NCI-H1417 treated with DMSO at 0.1 percent for 48 hours (cell line): ENCODE measurements around the gene SRGN.

Experiments
- DNase-seq: peaks from one replicate; lab custom pipeline; 2025; lab: John Stamatoyannopoulos, UW

SRGN gene

DNA sequence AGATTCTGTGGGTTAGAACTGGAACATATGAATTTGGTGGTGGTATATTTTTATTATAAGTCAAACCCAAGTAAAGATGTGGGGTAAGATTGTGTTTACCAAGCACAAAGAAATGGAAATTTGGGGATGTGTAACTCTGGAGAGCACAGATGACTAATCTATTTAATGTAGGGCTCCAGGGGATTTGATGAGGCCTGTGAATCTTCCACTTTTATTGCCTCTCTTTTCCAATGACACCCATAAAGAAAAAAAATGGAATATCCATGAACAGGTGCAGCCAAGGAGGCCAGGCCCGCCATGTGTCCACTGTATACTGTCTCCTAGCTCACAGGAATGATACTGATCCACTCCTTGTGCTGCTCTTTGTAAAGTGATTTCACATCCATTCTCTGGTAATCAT is 2.8 kb downstream of the SRGN start:
- DNase-seq = no peak

DNA sequence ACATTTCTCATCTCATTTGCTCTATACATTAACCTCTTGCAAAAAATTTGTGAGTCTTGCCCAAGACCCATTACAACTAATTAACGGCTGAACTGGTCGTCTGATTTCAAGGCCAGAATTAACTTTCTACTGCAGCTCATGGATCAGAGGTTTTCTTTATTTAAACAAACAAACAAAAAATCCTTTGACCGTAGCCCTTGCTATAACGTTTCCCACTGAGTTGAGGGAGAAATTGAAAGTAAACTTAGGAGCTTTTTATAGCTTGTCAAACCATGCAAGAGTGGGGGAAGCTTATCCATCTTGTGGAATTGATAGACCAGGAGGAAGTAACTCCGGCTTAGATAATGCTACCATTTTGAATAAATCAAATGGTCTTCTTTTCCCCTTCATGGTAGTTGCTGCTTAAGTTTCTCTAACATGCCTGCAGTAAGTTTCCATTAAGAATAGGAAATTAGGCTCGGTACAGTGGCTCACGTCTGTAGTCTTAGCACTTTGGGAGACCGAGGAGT is 3.3 kb downstream of the SRGN start:
- no peak for DNase-seq

DNA sequence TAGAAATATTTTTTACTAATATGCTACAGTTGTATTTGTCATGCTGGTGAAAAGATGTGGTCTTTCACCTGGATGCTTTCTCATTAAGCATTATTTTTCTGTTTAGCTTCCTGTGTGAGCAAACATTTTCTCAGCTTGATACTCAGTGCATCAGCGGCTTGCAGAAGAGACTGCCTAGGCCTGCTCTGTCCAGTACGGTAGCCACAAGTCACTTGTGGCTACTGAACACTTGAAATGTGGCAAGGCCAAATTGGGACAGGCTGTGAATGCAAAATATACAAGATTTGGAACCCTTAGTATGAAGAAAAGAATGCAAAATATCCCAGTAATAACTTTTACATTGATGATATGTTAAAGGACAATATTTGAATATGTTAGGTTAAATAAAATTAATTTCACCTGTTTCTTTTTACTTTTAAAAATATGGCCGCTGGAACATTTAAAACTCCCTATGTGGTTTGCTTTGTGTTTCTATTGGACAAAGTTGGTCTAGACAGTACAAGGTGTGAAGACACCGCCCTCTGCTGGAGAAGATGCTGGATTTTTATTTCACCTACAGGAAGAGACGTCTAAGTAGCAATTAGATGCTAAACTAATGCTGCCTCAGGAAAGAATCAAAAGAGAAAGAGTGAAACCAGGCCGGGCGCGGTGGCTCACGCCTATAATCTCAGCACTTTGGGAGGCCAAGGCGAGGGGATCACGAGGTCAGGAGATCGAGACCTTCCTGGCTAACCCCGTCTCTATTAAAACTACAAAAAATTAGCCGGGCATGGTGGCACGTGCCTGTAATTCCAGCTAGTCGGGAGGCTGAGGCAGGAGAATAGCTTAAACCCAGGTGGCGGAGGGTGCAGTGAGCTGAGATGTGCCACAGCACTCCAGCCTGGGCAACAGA is 5.3 kb downstream of the SRGN start:
- peak; percentile 19 for DNase-seq

GRCh38 chr10:69093933-69094332 is 6.0 kb downstream of the SRGN start:
- no peak for DNase-seq

DNA sequence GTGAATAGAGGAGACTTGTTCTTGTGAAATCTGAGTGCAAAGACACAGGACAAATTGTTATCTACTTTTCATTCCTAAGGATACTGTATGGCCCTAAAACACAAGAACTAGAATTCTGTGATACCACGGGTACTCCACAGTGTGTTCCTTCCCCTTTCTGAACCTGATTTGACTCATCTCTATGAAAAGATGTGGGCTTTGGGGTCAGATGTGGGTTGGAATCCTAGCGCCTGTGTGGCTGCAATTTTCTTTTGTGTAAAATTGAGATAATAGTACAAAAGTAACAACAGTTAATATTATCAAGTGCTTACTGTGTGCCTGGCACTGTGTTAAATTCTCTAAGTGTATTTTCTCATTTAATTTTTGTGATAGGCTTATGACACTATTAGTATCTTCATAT is 8.1 kb downstream of the SRGN start:
- DNase-seq = no peak

- no peak for DNase-seq
Observed at GRCh38 chr10:69097729-69098128, 9.8 kb downstream of the SRGN start.

DNA sequence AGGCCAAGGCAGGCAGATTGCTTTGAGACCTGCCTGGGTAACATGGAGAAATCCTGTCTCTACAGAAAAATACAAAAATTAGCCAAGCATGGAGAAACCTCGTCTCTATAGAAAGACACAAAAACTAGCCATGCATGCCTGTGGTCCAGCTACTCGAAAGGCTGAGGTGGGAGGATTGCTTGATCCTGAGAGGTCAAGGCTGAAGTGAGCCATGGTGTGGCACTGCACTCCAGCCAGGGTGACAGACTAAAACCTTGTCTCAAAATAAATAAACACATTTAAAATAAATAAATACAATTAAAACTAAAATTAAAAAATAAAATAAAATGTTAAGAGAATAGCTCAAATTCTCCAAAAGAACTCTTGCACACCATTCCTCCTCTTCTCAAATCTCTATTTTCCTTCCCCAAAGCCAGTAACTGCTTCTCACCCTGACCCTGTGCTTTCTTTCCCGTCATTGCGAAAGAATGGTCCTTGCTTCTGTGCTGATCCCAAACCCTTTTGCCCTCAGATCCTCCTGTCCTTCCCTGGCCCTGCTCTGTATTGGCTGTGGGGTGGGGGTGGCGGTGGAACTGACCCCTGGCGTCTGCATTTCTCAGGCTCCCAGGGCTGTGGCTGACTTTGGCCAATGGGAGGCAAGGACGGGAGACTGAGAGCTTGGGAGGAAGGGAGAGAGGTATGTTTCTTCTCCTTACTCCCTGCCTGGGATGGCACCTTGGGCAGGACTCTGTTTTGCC is 12.4 kb downstream of the SRGN start:
- no peak for DNase-seq

- DNase-seq = no peak
Observed at GRCh38 chr10:69101451-69102095, 13.7 kb downstream of the SRGN start.

- DNase-seq = no peak
Observed at GRCh38 chr10:69102440-69102839, 14.5 kb downstream of the SRGN start.

- no peak for DNase-seq
Observed at GRCh38 chr10:69103784-69104183, 15.9 kb downstream of the SRGN start.

GRCh38 chr10:69104994-69105790 is 17.3 kb downstream of the SRGN start:
- no peak for DNase-seq

- no peak for DNase-seq
Observed at GRCh38 chr10:69107176-69107490, 19.2 kb downstream of the SRGN start.

DNA sequence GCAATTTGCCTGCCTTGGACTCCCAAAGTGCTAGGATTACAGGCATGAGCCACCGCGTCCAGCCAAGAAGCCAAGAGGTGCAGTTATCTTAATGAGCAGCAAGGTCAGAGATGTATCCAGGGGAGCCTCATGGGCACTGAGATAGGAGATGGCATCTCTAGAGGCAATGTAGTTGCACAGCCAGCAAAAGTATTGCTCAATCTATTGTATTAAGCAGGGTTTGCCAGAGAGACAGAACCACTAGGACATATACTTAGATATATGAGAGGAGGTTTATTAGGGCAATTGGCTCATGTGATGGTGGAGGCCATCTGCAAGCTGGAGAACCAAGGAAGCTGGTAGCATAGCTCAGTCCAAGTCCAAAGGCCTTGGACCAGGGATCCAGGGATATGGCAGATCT is 19.8 kb downstream of the SRGN start:
- DNase-seq = no peak

GRCh38 chr10:69119896-69120295 is 32.0 kb downstream of the SRGN start:
- DNase-seq = no peak

DNA sequence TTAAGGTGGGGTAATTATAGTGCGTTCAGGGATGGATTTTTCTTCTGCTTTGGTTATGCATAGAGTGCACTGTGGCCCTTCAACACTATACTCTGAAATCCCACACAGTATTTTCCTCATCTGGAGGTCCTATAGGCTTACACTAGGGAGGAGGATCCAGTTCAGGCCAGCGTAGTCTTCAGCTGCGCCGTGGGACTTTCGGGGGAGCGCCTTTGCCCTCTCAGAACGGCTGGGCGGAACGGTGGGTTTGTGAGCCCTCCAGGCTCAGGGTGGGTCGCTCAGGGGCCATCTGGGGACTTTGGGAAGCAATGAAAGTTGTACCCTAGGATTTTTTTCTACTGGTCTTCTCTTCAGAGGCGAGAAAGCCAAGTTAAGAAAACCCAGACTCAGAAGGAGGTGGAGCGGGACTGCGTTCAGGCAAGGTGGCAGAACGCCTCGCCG is 35.4 kb downstream of the SRGN start:
- peak; percentile 21 for DNase-seq

- DNase-seq = peak; percentile 32
Observed at GRCh38 chr10:69123747-69124562, 36.1 kb downstream of the SRGN start, which contains the start of gene VPS26A. Gene VPS26A (plus strand): TSS chr10:69124178. CDS start chr10:69124278, 100 bp downstream.

- no peak for DNase-seq
Observed at GRCh38 chr10:69124563-69125268, 36.8 kb downstream of the SRGN start.

GRCh38 chr10:69125554-69125953 is 37.7 kb downstream of the SRGN start:
- no peak for DNase-seq

GRCh38 chr10:69130251-69130650 is 42.3 kb downstream of the SRGN start:
- no peak for DNase-seq

DNA sequence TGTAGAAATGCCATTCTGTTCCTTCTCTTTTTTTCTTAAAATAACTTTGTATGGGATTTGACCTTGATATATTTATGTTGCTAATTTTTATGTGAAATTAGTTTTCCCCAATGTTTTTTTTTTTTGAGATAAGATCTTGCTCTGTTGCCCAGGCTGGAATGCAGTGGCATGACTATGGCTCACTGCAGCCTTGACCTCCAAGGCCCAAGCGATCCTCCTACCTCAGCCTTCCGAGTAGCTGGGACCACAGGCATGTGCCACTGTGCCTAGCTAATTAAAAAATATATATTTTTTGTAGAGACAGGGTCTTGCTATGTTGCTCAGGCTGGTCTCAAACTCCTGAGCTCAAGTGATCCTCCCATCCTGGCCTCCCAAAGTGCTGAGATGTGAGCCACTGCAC is 52.1 kb downstream of the SRGN start:
- DNase-seq = no peak
